GM06990 (cell line): Measurements from ENCODE around the gene APOD.
"Not testable (repeated sequence)": the region's sequence is repeated elsewhere in the genome, so short reads cannot be mapped to it uniquely, and the experiment has no call there.

ENCODE experiments used
- DNase-seq: peaks from one replicate; pipeline ENCODE4 v3.0.0-alpha.2; 2011; ENCODE audit not compliant: insufficient read length; ENCODE audit errors: extremely low read depth
- H3K27me3 ChIP-seq: replicated peaks from 2 replicates; pipeline ENCODE4 v1.6.0; 2011; ENCODE audit warnings: low read length; ENCODE audit not compliant: control insufficient read depth, insufficient read depth
- H3K36me3 ChIP-seq: 2 replicates; pipeline ENCODE4 v1.5.1; 2011; ENCODE audit warnings: low read length; ENCODE audit not compliant: control insufficient read depth, insufficient read depth
- H3K4me3 ChIP-seq: replicated peaks from 2 replicates; pipeline ENCODE4 v1.5.1; 2011; ENCODE audit warnings: low read depth, mild to moderate bottlenecking, control low read depth, low read length
- TF ChIP-seq, protein P1 (sequence below): IDR thresholded peaks from 2 replicates; pipeline ENCODE4 v1.5.1; 2011; ENCODE audit warnings: low read length, control low read depth, mild to moderate bottlenecking, inconsistent platforms; ENCODE audit not compliant: insufficient read depth, poor library complexity, severe bottlenecking

The APOD gene

DNA sequence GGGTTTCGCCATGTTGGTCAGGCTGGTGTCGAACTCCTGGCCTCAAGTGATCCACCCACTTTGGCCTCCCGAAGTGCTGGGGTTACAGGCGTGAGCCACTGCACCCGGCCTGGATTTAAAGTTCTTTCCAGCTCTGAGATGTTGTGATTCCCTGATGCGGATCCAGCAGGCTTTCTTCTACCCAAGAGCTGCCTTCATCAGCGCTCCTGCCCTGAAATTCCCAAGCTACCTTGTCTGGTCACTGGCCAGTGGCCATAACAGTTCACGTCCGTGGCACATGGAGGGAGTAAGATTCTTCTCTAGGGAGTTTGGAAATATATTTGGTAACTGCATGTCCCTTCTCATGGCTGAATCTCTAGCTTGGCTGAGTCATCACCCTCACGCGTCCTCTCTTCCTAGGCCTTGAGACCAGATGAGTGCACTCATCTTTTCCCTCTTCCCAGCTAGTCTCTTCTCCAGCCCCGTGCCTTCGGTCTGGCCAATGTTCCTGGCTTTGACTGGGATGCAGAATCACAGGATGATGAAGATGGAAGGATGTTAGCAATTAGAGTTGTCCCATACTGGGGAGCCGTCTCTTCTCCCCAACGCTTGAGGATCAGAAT, 29.8 kb upstream of the APOD start:
- no peak overlapping the region for H3K4me3 ChIP-seq
- TF ChIP-seq, protein P1, sequence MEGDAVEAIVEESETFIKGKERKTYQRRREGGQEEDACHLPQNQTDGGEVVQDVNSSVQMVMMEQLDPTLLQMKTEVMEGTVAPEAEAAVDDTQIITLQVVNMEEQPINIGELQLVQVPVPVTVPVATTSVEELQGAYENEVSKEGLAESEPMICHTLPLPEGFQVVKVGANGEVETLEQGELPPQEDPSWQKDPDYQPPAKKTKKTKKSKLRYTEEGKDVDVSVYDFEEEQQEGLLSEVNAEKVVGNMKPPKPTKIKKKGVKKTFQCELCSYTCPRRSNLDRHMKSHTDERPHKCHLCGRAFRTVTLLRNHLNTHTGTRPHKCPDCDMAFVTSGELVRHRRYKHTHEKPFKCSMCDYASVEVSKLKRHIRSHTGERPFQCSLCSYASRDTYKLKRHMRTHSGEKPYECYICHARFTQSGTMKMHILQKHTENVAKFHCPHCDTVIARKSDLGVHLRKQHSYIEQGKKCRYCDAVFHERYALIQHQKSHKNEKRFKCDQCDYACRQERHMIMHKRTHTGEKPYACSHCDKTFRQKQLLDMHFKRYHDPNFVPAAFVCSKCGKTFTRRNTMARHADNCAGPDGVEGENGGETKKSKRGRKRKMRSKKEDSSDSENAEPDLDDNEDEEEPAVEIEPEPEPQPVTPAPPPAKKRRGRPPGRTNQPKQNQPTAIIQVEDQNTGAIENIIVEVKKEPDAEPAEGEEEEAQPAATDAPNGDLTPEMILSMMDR = no peak
- DNase-seq = no peak
- no peaks in the 10 kb centered on the region for H3K27me3 ChIP-seq
- H3K36me3 ChIP-seq = no peaks in the 10 kb centered on the region

- Histone ChIP-seq H3K36me3 (no peaks in the 10 kb centered on the region), H3K27me3 (no peaks in the 10 kb centered on the region), H3K4me3 (no peak overlapping the region)
- TF ChIP-seq, protein P1 = no peak
- no peak for DNase-seq
These were observed 28.5 kb upstream of the APOD start for GRCh38 chr3:195612075-195612800.

DNA sequence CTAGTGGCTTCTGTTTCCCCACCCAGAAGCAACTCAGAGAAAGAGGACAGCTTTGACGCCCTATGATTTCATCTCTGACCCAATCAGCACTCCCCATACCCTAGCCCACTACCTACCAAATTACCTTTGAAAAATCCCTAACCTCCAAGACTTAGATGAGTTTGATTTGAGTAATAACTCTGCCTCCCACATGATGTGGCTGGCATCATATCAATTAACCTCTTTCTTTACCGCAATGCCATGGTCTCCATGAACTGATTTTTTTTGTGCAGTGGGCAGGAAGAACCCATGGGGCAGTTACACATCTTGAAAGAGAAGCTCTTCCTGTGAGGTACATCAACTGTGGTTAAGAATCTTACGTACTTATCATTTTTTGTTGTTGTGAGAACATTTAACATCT, 25.5 kb upstream of the APOD start:
- Histone ChIP-seq H3K36me3 (no peaks in the 10 kb centered on the region), H3K4me3 (no peak overlapping the region), H3K27me3 (no peaks in the 10 kb centered on the region)
- no peak for DNase-seq
- TF ChIP-seq, protein P1 = no peak

GRCh38 chr3:195601785-195602184, 18.0 kb upstream of the APOD start:
- DNase-seq, H3K36me3 ChIP-seq, H3K27me3 ChIP-seq, H3K4me3 ChIP-seq: not testable (repeated sequence)

GRCh38 chr3:195601382-195601781, 17.6 kb upstream of the APOD start:
- H3K27me3 ChIP-seq = no peaks in the 10 kb centered on the region
- H3K4me3 ChIP-seq = no peak overlapping the region
- DNase-seq = no peak
- TF ChIP-seq, protein P1 = no peak
- no peaks in the 10 kb centered on the region for H3K36me3 ChIP-seq

DNA sequence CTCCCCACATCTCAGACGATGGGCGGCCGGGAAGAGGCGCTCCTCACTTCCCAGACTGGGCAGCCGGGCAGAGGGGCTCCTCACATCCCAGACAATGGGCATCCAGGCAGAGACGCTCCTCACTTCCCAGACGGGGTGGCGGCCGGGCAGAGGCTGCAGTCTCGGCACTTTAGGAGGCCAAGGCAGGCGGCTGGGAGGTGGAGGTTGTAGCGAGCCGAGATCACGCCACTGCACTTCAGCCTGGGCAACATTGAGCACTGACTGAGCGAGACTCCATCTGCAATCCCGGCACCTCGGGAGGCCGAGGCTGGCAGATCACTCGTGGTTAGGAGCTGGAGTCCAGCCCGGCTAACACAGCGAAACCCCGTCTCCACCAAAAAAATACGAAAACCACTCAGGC, 16.2 kb upstream of the APOD start:
- DNase-seq = not testable (repeated sequence)

GRCh38 chr3:195599516-195599915, 15.8 kb upstream of the APOD start:
- not testable (repeated sequence) for H3K36me3 ChIP-seq, H3K27me3 ChIP-seq, H3K4me3 ChIP-seq, DNase-seq

More for the DNA sequence above, 16.2 kb upstream of the APOD start:
- not testable (repeated sequence) for H3K27me3 ChIP-seq, H3K4me3 ChIP-seq, H3K36me3 ChIP-seq
